Hematopoietic multipotent progenitor cell (in vitro differentiated cells): ENCODE data around the gene KIAA1210. TPM values are rescaled to one million over a fixed set of nuclear protein-coding genes. Genes with fewer than 3 reads are reported as not detected.

Experiments used
- DNase-seq, 3 donors: peaks; one replicate each; pipeline ENCODE4 v3.0.0-alpha.2; 2011 to 2015; ENCODE audit warnings: low read depth in 2 of 3, low spot score in 2 of 3
- total RNA-seq: library from RNA; depleted of rRNA; stranded (reverse); fragments of >200 nt; gene quantifications from one replicate; pipeline ENCODE4 v1.2.3, GENCODE V29; 2012

Gene KIAA1210
- total RNA-seq, result not detected

- DNase-seq, result no peak
These were observed at the start of gene KIAA1210 for GRCh38 chrX:119127650-119128049. KIAA1210 (minus strand) TSS chrX:119127812; CDS start chrX:119123642, 4,170 bp downstream.

GRCh38 chrX:119177278-119177677 lies 49.7 kb upstream of the KIAA1210 start:
- no peak for DNase-seq

DNA sequence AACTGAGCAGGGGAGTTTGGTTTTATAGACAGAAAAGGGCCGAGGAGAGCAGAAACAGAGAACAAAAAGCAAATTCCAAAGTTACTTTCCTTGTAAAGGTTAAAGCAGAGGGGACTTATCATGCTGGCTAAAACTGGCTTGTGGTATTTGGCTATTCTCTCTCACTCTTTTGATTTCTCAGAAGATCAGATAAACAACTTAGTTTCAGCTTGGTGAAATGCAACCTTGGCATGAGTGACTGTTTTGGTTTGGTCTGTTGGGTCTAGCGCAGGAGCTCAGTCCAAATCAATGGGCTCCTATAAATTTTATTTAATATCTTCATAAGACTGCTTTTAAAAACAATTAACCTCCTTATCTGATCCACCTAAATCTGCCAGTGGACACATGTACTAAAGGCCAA lies 47.3 kb upstream of the KIAA1210 start:
- DNase-seq, result no peak

GRCh38 chrX:119168104-119168503 lies 40.5 kb upstream of the KIAA1210 start:
- DNase-seq, result no peak

DNA sequence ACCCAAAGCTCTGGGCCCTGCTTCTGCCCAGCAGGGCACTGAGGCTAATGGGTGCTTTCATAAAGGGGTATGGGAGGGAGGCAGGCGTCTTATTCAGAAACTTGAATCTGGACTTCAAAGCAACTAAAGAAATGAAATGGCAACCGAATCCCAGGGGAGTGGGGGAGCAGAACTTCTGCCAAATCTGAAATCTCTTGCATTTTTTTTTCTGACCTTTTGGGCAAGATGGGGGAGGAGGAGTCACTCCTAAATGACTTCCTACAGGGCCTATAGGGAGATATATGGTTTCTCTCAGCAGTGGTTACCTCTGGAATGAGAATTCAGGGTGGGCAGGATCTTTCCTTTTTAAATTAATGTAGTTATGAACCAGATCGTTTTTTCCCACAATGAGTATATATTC lies 30.6 kb upstream of the KIAA1210 start:
- no peak for DNase-seq

- DNase-seq, result no peak
These were observed 28.6 kb upstream of the KIAA1210 start for GRCh38 chrX:119156241-119156640.

- DNase-seq, result peak in 1 of 3 donors; percentile 13
These were observed 27.9 kb upstream of the KIAA1210 start for GRCh38 chrX:119155416-119156035.

DNA sequence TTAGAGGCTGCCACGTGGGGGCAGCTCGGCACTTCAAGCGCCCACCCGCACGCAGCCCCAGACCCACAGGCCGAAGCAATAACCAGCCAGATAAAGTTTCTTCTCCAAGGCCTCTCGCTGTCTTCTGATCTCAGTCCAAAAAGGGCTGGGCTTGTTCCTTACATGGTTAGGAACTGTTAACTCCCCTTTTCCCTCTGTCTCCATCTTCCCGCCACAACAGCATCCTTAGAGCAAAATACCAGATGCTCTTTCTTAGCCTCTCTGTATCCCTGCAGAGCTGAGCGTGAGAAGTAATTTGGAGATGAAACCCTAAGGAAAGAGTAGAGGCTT lies 23.4 kb upstream of the KIAA1210 start:
- no peak for DNase-seq

GRCh38 chrX:119150163-119151050 lies 22.8 kb upstream of the KIAA1210 start:
- DNase-seq, result peak in 1 of 3 donors; percentile 15

DNA sequence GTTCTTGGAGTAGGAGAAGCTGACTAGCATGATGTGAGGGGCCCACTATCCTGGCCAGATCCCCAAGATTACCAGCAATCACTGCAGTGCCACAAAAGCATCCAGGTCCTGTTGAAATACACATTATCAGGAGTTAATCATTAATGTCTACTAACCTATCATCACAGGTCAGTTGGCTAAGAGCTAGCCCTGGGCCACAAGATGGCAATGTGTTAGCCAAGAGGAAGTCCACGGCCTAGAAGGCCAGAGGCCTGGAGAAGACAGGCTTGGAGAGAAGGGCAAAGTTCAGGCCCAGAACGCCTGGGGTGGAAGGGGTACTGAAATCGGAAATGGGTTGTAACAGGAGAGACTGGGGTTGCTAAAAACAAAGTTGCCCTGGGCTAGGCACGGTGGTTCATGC lies 19.9 kb upstream of the KIAA1210 start:
- DNase-seq, result no peak

DNA sequence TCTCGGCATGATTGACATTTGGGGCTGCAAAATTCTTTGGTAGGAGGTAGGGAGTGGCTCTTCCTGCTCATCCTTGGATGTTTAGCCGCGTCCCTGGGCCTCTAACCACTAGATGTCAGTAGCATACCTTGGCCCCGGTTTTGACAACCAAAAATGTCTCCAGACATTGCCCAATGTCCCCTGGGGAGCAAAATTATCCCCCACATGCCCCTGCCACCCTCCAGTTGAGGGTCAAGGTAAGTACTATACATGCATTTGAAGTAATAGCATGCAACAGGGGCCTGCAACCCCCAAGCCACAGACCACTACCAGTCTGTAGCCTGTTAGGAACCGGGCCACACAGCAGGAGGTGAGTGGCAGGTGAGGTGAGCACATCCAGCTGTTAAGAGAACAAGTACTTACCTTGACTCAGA lies 17.6 kb upstream of the KIAA1210 start:
- peak in 2 of 3 donors; percentile 4 for DNase-seq

- no peak for DNase-seq
These were observed 6.9 kb upstream of the KIAA1210 start for GRCh38 chrX:119134466-119134865.

- DNase-seq, result peak in 1 of 3 donors; percentile 37
These were observed 5.3 kb upstream of the KIAA1210 start for GRCh38 chrX:119132961-119133360.

DNA sequence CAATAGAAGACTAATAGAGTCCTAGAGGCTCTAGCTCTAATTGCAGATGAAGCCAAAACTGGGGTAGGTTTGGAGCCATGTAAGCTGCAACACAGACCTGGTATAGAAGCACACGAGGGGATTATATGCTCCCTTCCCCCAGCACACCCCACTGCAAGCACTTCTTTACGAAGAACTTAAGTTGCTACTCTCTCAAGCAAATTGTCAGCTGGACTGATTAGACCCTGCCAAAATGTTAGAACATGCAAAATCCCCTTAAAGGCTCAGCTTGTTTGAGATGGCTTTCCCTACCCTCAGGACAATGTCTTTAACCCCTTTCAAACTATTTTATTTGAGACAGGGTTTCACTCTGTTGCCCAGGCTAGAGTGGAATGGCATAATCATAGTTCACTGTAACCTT lies 4.7 kb upstream of the KIAA1210 start:
- no peak for DNase-seq

- no peak for DNase-seq
These were observed 3.3 kb upstream of the KIAA1210 start for GRCh38 chrX:119130911-119131310.

- DNase-seq, result no peak
These were observed 6.3 kb downstream of the KIAA1210 start for GRCh38 chrX:119121341-119121740.

GRCh38 chrX:119118780-119119395 lies 8.7 kb downstream of the KIAA1210 start:
- DNase-seq, result peak in 2 of 3 donors; percentile 42 to 74

DNA sequence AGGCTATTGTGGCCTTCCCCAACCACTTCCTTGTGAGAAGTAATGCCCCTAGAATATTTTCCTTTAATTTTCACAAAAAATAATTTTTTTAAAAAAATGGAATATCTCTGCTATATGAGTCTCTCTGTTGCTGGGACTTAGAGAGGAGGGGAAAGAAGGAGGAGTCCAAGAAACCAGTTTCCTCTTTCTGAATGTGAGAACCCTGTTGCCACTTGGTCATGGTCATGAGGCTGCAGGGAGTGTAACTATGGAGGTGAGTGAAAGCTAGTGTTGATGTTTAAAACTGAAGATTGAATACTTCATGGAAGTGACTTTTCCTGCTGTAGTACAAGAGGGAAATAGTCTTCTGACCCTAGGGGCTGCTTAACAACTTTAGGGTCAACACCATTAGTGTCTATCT lies 20.4 kb downstream of the KIAA1210 start:
- no peak for DNase-seq

DNA sequence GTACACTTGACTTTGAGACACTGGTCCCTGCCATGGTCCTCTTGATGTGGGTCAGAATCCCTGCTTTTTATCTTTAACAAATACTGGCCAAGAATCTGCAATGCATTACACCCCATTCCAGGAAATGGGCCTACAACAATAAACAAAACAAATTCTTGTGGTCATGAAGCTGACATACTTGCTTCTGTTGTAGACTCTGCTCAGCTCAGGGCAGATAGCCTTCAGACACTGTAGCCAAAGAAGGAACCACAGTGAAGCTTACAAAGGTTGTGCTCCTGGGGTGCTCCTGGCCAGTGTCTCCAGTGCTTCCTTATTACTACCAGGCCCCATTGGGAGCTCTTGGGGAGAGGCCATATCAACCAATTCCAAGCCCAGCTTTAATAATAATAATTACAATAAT lies 21.8 kb downstream of the KIAA1210 start:
- no peak for DNase-seq

GRCh38 chrX:119101168-119101567 lies 26.4 kb downstream of the KIAA1210 start:
- no peak for DNase-seq

GRCh38 chrX:119095936-119096335 lies 31.7 kb downstream of the KIAA1210 start:
- DNase-seq, result no peak

- DNase-seq, result no peak
These were observed 32.8 kb downstream of the KIAA1210 start for GRCh38 chrX:119094819-119095218.
